Renal cortical epithelial cell (primary cell): ENCODE data around the gene TK1. TPM values are rescaled to one million over a fixed set of nuclear protein-coding genes. Genes with fewer than 3 reads are reported as not detected.

Experiments
- DNase-seq: peaks from one replicate; pipeline ENCODE4 v3.0.0-alpha.2; 2011; ENCODE audit warnings: low read depth
- total RNA-seq: library from RNA; depleted of rRNA; stranded (reverse); fragments of >200 nt; gene quantifications from 2 replicates; pipeline ENCODE4 v1.2.3, GENCODE V29; 2014

The TK1 gene
- total RNA-seq, 1 donor from 2014 or later, result 4.3 TPM

DNA sequence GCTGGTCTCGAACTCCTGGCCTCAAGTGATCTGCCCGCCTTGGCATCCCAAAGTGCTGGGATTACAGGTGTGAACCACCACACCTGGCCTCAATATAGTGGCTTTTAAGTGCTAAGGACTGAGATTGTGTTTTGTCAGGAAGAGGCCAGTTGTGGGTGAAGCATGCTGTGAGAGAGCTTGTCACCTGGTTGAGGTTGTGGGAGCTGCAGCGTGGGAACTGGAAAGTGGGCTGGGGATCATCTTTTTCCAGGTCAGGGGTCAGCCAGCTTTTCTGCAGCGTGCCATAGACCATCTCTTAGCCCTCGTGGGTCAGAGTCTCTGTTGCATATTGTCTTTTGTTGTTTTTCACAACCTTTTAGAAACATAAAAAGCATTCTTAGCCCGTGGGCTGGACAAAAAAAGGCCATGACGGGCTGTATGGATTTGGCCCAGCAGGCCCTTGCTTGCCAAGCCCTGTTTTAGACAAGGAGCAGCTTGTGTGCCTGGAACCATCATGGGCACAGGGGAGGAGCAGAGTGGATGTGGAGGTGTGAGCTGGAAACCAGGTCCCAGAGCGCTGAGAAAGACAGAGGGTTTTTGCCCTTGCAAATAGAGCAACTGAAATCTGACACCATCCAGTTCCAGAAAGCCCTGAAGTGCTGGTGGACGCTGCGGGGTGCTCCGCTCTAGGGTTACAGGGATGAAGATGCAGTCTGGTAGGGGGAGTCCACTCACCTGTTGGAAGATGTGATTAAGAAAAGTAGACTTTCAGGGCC is 32.7 kb upstream of the TK1 start:
- no peak for DNase-seq

- DNase-seq, result no peak
Measured at GRCh38 chr17:78214706-78215061, 27.8 kb upstream of the TK1 start.

DNA sequence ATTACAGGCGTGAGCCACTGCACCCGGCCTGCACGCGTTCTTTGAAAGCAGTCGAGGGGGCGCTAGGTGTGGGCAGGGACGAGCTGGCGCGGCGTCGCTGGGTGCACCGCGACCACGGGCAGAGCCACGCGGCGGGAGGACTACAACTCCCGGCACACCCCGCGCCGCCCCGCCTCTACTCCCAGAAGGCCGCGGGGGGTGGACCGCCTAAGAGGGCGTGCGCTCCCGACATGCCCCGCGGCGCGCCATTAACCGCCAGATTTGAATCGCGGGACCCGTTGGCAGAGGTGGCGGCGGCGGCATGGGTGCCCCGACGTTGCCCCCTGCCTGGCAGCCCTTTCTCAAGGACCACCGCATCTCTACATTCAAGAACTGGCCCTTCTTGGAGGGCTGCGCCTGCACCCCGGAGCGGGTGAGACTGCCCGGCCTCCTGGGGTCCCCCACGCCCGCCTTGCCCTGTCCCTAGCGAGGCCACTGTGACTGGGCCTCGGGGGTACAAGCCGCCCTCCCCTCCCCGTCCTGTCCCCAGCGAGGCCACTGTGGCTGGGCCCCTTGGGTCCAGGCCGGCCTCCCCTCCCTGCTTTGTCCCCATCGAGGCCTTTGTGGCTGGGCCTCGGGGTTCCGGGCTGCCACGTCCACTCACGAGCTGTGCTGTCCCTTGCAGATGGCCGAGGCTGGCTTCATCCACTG is 27.3 kb upstream of the TK1 start, which contains the start of gene BIRC5:
Gene BIRC5 (plus strand): TSS at position 238 of the 690 bp plus-strand sequence. CDS start 64 bp downstream, at position 302.
- DNase-seq, result peak; percentile 44

GRCh38 chr17:78211032-78211431 is 24.2 kb upstream of the TK1 start:
- DNase-seq, result no peak

- no peak for DNase-seq
Measured at GRCh38 chr17:78210111-78210510, 23.3 kb upstream of the TK1 start.

GRCh38 chr17:78208486-78208885 is 21.6 kb upstream of the TK1 start:
- DNase-seq, result no peak

- DNase-seq, result no peak
Measured at GRCh38 chr17:78206298-78206697, 19.4 kb upstream of the TK1 start.

- DNase-seq, result no peak
Measured at GRCh38 chr17:78205124-78205775, 18.4 kb upstream of the TK1 start.

GRCh38 chr17:78204387-78205123 is 17.7 kb upstream of the TK1 start:
- DNase-seq, result no peak

- no peak for DNase-seq
Measured at GRCh38 chr17:78202666-78203065, 15.8 kb upstream of the TK1 start.

GRCh38 chr17:78200451-78200850 is 13.6 kb upstream of the TK1 start:
- no peak for DNase-seq

DNA sequence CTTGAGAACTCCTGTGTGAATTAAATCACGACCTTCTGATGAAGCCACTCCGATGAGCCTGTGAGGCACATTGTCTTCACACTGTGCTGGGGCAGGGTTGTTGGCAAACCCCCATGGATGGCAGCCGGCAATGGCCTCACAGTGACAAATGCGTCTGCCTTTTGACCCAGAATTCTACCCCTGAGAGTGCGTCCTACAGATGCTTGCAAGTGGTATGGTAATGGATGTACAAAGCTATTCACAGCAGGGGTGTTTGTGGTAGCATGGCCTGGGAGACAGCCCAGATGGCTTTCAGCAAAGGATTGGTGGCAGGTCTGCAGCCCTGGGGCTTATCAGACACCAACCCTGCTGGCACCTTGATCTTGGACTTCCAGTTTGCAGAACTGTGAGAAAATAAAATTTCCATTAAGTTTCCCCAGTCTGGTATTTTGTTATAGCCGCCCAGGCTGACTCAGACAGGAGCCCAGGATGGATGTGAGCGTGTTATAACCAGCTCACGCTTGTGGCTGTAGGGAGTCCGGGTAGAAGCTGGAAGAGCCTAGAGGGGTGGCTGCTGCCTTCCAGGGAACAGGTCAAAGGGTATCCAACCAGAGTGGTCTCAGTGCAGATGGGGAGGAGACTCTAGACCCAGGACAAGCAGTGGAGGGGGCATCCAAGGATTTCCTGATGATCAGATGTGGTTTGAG is 10.4 kb upstream of the TK1 start:
- no peak for DNase-seq

GRCh38 chr17:78196716-78197115 is 9.9 kb upstream of the TK1 start:
- no peak for DNase-seq

- no peak for DNase-seq
Measured at GRCh38 chr17:78185981-78186691, 716 bp downstream of the TK1 start.

- peak; percentile 89 for DNase-seq
Measured at GRCh38 chr17:78184868-78185267, 2.0 kb downstream of the TK1 start.

DNA sequence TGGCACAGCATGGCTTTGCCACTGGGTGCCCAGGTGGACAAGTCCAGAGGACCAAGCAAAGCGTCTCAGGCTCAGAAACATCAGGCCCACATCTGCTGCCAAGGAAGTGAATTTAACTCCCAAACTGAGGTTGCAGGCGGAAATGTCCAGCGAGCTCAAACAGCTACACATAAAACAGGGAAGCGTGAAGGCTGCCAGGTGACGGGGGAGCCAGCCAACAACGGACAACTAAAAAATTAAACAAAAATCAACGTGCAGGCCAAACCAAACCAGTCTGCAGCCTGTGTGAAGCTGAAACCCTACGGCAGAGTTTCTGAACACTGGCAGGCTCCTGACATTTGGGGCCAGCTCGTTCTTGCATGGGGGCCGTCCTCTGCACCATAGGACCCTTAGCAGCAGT is 2.5 kb downstream of the TK1 start:
- no peak for DNase-seq

- DNase-seq, result no peak
Measured at GRCh38 chr17:78183916-78184315, 2.9 kb downstream of the TK1 start.

DNA sequence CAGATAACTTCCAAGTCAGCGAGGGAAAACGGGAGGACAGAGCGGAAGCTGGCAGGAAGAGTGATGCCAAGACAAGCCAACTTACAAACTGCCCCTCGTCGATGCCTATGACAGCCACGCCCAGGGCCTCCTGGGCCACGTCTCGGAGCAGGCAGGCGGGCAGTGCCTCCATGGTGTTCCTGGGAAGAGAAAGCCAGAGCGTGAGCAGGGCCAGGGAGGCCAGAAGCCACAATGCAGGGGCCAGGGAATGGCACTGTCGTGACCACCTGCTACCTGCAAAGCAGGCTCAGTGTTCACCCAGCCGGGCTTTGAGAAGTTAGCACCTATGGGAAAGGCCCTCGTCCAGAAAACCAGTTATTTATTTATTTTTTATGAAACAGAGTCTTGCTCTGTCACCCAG is 4.3 kb downstream of the TK1 start:
- DNase-seq, result no peak

- no peak for DNase-seq
Measured at GRCh38 chr17:78180508-78180907, 6.3 kb downstream of the TK1 start.

GRCh38 chr17:78180083-78180482 is 6.8 kb downstream of the TK1 start:
- no peak for DNase-seq

- DNase-seq, result peak; percentile 51
Measured at GRCh38 chr17:78179372-78179771, 7.5 kb downstream of the TK1 start.
